ENCODE results near the gene FOCAD.

- TF ChIP-seq CTCF (IDR thresholded peaks at IDR 0.05; ENCODE audit: control extremely low read depth in 1 of 3, insufficient read depth in 1 of 3, low read depth in 1 of 3, low read length in 3 of 3) (no peak), EGR1 (IDR thresholded peaks at IDR 0.05; ENCODE audit: borderline replicate concordance, low read depth, low read length) (no peak), EZH2 (IDR thresholded peaks at IDR 0.05; ENCODE audit: low read depth, low read length, severe bottlenecking) (no peak), GABPA (IDR thresholded peaks at IDR 0.05; ENCODE audit: borderline replicate concordance, insufficient read depth, low read length) (no peak), SIN3A (conservative IDR thresholded peaks at IDR 0.05 in 1 of 2, IDR thresholded peaks at IDR 0.05 in 1 of 2; ENCODE audit: low read depth in 1 of 2, low read length in 2 of 2) (no peak), CEBPB (IDR thresholded peaks at IDR 0.05; ENCODE audit: low read depth, low read length) (no peak), KDM1A (IDR thresholded peaks at IDR 0.05; ENCODE audit: borderline replicate concordance, low read length) (no peak), ATF3 (IDR thresholded peaks at IDR 0.05; ENCODE audit: insufficient read depth, low read depth, low read length) (no peak)
- TF ChIP-seq, protein P1, sequence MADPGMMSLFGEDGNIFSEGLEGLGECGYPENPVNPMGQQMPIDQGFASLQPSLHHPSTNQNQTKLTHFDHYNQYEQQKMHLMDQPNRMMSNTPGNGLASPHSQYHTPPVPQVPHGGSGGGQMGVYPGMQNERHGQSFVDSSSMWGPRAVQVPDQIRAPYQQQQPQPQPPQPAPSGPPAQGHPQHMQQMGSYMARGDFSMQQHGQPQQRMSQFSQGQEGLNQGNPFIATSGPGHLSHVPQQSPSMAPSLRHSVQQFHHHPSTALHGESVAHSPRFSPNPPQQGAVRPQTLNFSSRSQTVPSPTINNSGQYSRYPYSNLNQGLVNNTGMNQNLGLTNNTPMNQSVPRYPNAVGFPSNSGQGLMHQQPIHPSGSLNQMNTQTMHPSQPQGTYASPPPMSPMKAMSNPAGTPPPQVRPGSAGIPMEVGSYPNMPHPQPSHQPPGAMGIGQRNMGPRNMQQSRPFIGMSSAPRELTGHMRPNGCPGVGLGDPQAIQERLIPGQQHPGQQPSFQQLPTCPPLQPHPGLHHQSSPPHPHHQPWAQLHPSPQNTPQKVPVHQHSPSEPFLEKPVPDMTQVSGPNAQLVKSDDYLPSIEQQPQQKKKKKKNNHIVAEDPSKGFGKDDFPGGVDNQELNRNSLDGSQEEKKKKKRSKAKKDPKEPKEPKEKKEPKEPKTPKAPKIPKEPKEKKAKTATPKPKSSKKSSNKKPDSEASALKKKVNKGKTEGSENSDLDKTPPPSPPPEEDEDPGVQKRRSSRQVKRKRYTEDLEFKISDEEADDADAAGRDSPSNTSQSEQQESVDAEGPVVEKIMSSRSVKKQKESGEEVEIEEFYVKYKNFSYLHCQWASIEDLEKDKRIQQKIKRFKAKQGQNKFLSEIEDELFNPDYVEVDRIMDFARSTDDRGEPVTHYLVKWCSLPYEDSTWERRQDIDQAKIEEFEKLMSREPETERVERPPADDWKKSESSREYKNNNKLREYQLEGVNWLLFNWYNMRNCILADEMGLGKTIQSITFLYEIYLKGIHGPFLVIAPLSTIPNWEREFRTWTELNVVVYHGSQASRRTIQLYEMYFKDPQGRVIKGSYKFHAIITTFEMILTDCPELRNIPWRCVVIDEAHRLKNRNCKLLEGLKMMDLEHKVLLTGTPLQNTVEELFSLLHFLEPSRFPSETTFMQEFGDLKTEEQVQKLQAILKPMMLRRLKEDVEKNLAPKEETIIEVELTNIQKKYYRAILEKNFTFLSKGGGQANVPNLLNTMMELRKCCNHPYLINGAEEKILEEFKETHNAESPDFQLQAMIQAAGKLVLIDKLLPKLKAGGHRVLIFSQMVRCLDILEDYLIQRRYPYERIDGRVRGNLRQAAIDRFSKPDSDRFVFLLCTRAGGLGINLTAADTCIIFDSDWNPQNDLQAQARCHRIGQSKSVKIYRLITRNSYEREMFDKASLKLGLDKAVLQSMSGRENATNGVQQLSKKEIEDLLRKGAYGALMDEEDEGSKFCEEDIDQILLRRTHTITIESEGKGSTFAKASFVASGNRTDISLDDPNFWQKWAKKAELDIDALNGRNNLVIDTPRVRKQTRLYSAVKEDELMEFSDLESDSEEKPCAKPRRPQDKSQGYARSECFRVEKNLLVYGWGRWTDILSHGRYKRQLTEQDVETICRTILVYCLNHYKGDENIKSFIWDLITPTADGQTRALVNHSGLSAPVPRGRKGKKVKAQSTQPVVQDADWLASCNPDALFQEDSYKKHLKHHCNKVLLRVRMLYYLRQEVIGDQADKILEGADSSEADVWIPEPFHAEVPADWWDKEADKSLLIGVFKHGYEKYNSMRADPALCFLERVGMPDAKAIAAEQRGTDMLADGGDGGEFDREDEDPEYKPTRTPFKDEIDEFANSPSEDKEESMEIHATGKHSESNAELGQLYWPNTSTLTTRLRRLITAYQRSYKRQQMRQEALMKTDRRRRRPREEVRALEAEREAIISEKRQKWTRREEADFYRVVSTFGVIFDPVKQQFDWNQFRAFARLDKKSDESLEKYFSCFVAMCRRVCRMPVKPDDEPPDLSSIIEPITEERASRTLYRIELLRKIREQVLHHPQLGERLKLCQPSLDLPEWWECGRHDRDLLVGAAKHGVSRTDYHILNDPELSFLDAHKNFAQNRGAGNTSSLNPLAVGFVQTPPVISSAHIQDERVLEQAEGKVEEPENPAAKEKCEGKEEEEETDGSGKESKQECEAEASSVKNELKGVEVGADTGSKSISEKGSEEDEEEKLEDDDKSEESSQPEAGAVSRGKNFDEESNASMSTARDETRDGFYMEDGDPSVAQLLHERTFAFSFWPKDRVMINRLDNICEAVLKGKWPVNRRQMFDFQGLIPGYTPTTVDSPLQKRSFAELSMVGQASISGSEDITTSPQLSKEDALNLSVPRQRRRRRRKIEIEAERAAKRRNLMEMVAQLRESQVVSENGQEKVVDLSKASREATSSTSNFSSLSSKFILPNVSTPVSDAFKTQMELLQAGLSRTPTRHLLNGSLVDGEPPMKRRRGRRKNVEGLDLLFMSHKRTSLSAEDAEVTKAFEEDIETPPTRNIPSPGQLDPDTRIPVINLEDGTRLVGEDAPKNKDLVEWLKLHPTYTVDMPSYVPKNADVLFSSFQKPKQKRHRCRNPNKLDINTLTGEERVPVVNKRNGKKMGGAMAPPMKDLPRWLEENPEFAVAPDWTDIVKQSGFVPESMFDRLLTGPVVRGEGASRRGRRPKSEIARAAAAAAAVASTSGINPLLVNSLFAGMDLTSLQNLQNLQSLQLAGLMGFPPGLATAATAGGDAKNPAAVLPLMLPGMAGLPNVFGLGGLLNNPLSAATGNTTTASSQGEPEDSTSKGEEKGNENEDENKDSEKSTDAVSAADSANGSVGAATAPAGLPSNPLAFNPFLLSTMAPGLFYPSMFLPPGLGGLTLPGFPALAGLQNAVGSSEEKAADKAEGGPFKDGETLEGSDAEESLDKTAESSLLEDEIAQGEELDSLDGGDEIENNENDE (IDR thresholded peaks at IDR 0.05; ENCODE audit: insufficient replicate concordance, low read length): no peak
- TF ChIP-seq, protein P2, sequence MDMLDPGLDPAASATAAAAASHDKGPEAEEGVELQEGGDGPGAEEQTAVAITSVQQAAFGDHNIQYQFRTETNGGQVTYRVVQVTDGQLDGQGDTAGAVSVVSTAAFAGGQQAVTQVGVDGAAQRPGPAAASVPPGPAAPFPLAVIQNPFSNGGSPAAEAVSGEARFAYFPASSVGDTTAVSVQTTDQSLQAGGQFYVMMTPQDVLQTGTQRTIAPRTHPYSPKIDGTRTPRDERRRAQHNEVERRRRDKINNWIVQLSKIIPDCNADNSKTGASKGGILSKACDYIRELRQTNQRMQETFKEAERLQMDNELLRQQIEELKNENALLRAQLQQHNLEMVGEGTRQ (IDR thresholded peaks at IDR 0.05; ENCODE audit: low read length): no peak
Measured at GRCh38 chr9:20870115-20870514, 186.1 kb downstream of the FOCAD start.

Measured in H1 (cell line).